Nephron (organoid): ENCODE measurements around the gene SHISA6.
A peak's percentile ranks its signal among the peaks of the same experiment; 100 is the strongest.

Source experiments
- H3K27ac Mint-ChIP-seq, 3 experiments: 2 replicates each; pipeline ENCODE4 v1.8.0; 2020; ENCODE audit warnings: mixed read lengths in 3 of 3, mild to moderate bottlenecking in 2 of 3, moderate library complexity in 1 of 3
- H3K27me3 Mint-ChIP-seq: 2 replicates; pipeline ENCODE4 v1.8.0; 2021; ENCODE audit warnings: low read depth, mild to moderate bottlenecking, moderate library complexity, mixed read lengths
- H3K36me3 Mint-ChIP-seq: 2 replicates; pipeline ENCODE4 v1.8.0; 2020; ENCODE audit warnings: low read depth, mixed read lengths
- H3K4me1 Mint-ChIP-seq: 2 replicates; pipeline ENCODE4 v1.8.0; 2020; ENCODE audit warnings: mixed read lengths
- H3K4me3 Mint-ChIP-seq, 3 experiments: 2 replicates each; pipeline ENCODE4 v1.8.0; 2020; ENCODE audit warnings: mild to moderate bottlenecking in 3 of 3, mixed read lengths in 3 of 3, moderate library complexity in 2 of 3
- H3K9me3 Mint-ChIP-seq: 2 replicates; pipeline ENCODE4 v1.8.0; 2020; ENCODE audit warnings: mixed read lengths
- CTCF ChIP-seq, 3 experiments: fragments of 200-600 bp; sonication (generic); IDR thresholded peaks; one replicate each; pipeline ENCODE4 v1.5.0; 2021; ENCODE audit warnings: antibody characterized with exemption in 3 of 3; ENCODE audit not compliant: unreplicated experiment in 3 of 3

The SHISA6 gene

GRCh38 chr17:11216976-11217375, 24.0 kb upstream of the SHISA6 start:
- no peak overlapping the region for H3K4me3 Mint-ChIP-seq
- no peak for TF ChIP-seq CTCF (IDR thresholded peaks at IDR 0.05; ENCODE audit: unreplicated experiment in 3 of 3)
- peaks cover 3% of the 10 kb centered on the region for H3K9me3 Mint-ChIP-seq
- H3K27ac Mint-ChIP-seq, result no peak overlapping the region
- peaks cover 8% of the 10 kb centered on the region for H3K27me3 Mint-ChIP-seq
- no peaks in the 10 kb centered on the region for H3K36me3 Mint-ChIP-seq
- H3K4me1 Mint-ChIP-seq, result no peaks in the 10 kb centered on the region

- H3K27me3 Mint-ChIP-seq, result peaks cover 19% of the 10 kb centered on the region
- no peak overlapping the region for H3K4me3 Mint-ChIP-seq
- no peaks in the 10 kb centered on the region for H3K36me3 Mint-ChIP-seq
- H3K4me1 Mint-ChIP-seq, result no peaks in the 10 kb centered on the region
- no peaks in the 10 kb centered on the region for H3K9me3 Mint-ChIP-seq
- no peak overlapping the region for H3K27ac Mint-ChIP-seq
- no peak for TF ChIP-seq CTCF (IDR thresholded peaks at IDR 0.05; ENCODE audit: unreplicated experiment in 3 of 3)
These were observed 19.8 kb upstream of the SHISA6 start for GRCh38 chr17:11221196-11221595.

- H3K27me3 Mint-ChIP-seq, result peaks cover 19% of the 10 kb centered on the region
- TF ChIP-seq CTCF (IDR thresholded peaks at IDR 0.05; ENCODE audit: unreplicated experiment in 3 of 3), result no peak
- H3K9me3 Mint-ChIP-seq, result no peaks in the 10 kb centered on the region
- no peaks in the 10 kb centered on the region for H3K4me1 Mint-ChIP-seq
- H3K36me3 Mint-ChIP-seq, result no peaks in the 10 kb centered on the region
- no peak overlapping the region for H3K27ac Mint-ChIP-seq
- no peak overlapping the region for H3K4me3 Mint-ChIP-seq
These were observed 19.3 kb upstream of the SHISA6 start for GRCh38 chr17:11221721-11222120.

GRCh38 chr17:11238705-11239104, 2.3 kb upstream of the SHISA6 start:
- H3K4me3 Mint-ChIP-seq, result peak overlapping the region in 2 of 3 experiments; percentile 20 to 48
- H3K27me3 Mint-ChIP-seq, result peaks cover 73% of the 10 kb centered on the region
- no peaks in the 10 kb centered on the region for H3K36me3 Mint-ChIP-seq
- H3K4me1 Mint-ChIP-seq, result no peaks in the 10 kb centered on the region
- TF ChIP-seq CTCF (IDR thresholded peaks at IDR 0.05; ENCODE audit: unreplicated experiment in 3 of 3), result no peak
- H3K27ac Mint-ChIP-seq, result no peak overlapping the region
- H3K9me3 Mint-ChIP-seq, result peaks cover 2% of the 10 kb centered on the region

GRCh38 chr17:11239379-11239970, 1.5 kb upstream of the SHISA6 start:
- no peak for TF ChIP-seq CTCF (IDR thresholded peaks at IDR 0.05; ENCODE audit: unreplicated experiment in 3 of 3)
- no peak overlapping the region for H3K27ac Mint-ChIP-seq
- H3K4me3 Mint-ChIP-seq, result peak overlapping the region; percentile 65 to 69 (median 69)
- peaks cover 2% of the 10 kb centered on the region for H3K9me3 Mint-ChIP-seq
- H3K27me3 Mint-ChIP-seq, result peaks cover 79% of the 10 kb centered on the region
- H3K36me3 Mint-ChIP-seq, result no peaks in the 10 kb centered on the region
- H3K4me1 Mint-ChIP-seq, result peaks cover 3% of the 10 kb centered on the region
